K562 (cell line): ENCODE data around the gene TIMP2. TPM values are rescaled to one million over a fixed set of nuclear protein-coding genes. Genes with fewer than 3 reads are reported as not detected.

Experiments
- BHLHE40 ChIP-seq: IDR thresholded peaks from 2 replicates; pipeline ENCODE4 v1.6.1; 2011; ENCODE audit warnings: low read length, improper control_type of control experiment
- BRF2 ChIP-seq: IDR thresholded peaks from 3 replicates; pipeline ENCODE4 v1.6.1; 2011; ENCODE audit warnings: borderline replicate concordance, mild to moderate bottlenecking; ENCODE audit not compliant: insufficient read length, insufficient read depth
- DPF2 ChIP-seq: fragments of 450-650 bp; IDR thresholded peaks from 2 replicates; pipeline ENCODE4 v1.6.1; 2016
- E2F4 ChIP-seq: sonication (generic); formaldehyde crosslinking; IDR thresholded peaks from 2 replicates; pipeline ENCODE4 v1.8.0; 2022; ENCODE audit warnings: mild to moderate bottlenecking, low read depth, missing genetic modification reagents
- ETS1 ChIP-seq: conservative IDR thresholded peaks from 2 replicates; pipeline ENCODE4 v1.6.1; 2011; ENCODE audit warnings: low read depth, mild to moderate bottlenecking, low read length; ENCODE audit not compliant: control insufficient read depth
- MNT ChIP-seq, 2 experiments: fragments of 450-650 bp; conservative IDR thresholded peaks; 2 replicates each; pipeline ENCODE4 v1.6.1; 2017; ENCODE audit warnings: mild to moderate bottlenecking in 2 of 2, moderate library complexity in 2 of 2
- PHF21A ChIP-seq: fragments of 450-650 bp; IDR thresholded peaks from 2 replicates; pipeline ENCODE4 v1.6.1; 2017; ENCODE audit warnings: low read depth, borderline replicate concordance
- PHF8 ChIP-seq: fragments of 200-600 bp; sonication (generic); IDR thresholded peaks from 2 replicates; pipeline ENCODE4 v1.6.1; 2012; ENCODE audit warnings: mixed run types, mild to moderate bottlenecking, inconsistent platforms, low read length, moderate library complexity, borderline replicate concordance
- POLR2AphosphoS5 ChIP-seq: IDR thresholded peaks from 2 replicates; pipeline ENCODE4 v1.6.1; 2011; ENCODE audit warnings: mild to moderate bottlenecking, low read depth, low read length, moderate library complexity; ENCODE audit not compliant: control insufficient read depth, insufficient read depth
- XRCC4 ChIP-seq: IDR thresholded peaks from one replicate; pipeline ENCODE4 v1.6.1; 2011; ENCODE audit not compliant: insufficient read depth, insufficient read length; ENCODE audit errors: extremely low read depth
- ZNF318 ChIP-seq, 2 experiments: fragments of 450-650 bp; IDR thresholded peaks; 2 replicates each; pipeline ENCODE4 v1.6.1; 2016; ENCODE audit warnings: mild to moderate bottlenecking in 2 of 2, borderline replicate concordance in 1 of 2, low read depth in 1 of 2, moderate library complexity in 1 of 2
- ZNF408 ChIP-seq: fragments of 250-450 bp; sonication (Bioruptor Pico); IDR thresholded peaks from 2 replicates; pipeline ENCODE4 v1.4.0; 2020; ENCODE audit warnings: low read depth, mild to moderate bottlenecking, moderate library complexity
- polyA plus RNA-seq, 8 experiments: library from polyadenylated mRNA; depleted of rRNA in 4 of 8; stranded (reverse) in 5 of 8; unstranded in 3 of 8; fragments of >200 nt; fragmentation: Nextera tagmentation in 2 of 8; fragmentation: Illumina TruSeq in 1 of 8; extraction: Ambion mirVana in 2 of 8; extraction: Trizol in 1 of 8; gene quantifications; 2 replicates each; pipeline versions ENCODE4 v1.2.1 to v1.2.3, GENCODE V29; 2011 to 2014; ENCODE audit warnings: inconsistent platforms in 1 of 8, missing spikeins in 1 of 8
- total RNA-seq, 7 experiments: library from RNA; depleted of rRNA in 6 of 7; stranded (reverse); fragments of >200 nt in 6 of 7; fragmentation: Illumina TruSeq in 2 of 7; extraction: Trizol in 2 of 7; gene quantifications; 2 replicates each; pipeline versions ENCODE4 v1.2.1 to v1.2.3, GENCODE V29; 2011 to 2021; ENCODE audit warnings: low replicate concordance in 1 of 7

Gene TIMP2
- total and polyA plus RNA-seq, 9 of the 15 experiments (the other 6 are each of a cell fraction or from before 2014, with no cell fraction given) = 0.55 TPM; not detected in 8

- TF ChIP-seq ZNF318 (IDR thresholded peaks at IDR 0.05; ENCODE audit: borderline replicate concordance in 1 of 2, low read depth in 1 of 2) (no peak), E2F4 (CRISPR knock-in tag) (no peak), ZNF408 (no peak), POLR2AphosphoS5 (no peak), XRCC4 (no peak), BHLHE40 (peak; percentile 85), PHF21A (no peak), MNT (conservative IDR thresholded peaks at IDR 0.05) (0 out of 4 replicates have a peak, but pooled peaks of 1 of the 2 experiments have one; percentile 17), PHF8 (no peak), DPF2 (no peak), BRF2 (no peak), ETS1 (no peak)
Measured at GRCh38 chr17:78966123-78966813, 41.1 kb upstream of the TIMP2 start (continued).
